ENCODE results near the gene MEGF9.
"Not testable (repeated sequence)": the region's sequence is repeated elsewhere in the genome, so short reads cannot be mapped to it uniquely, and the experiment has no call there.

Gene MEGF9

DNA sequence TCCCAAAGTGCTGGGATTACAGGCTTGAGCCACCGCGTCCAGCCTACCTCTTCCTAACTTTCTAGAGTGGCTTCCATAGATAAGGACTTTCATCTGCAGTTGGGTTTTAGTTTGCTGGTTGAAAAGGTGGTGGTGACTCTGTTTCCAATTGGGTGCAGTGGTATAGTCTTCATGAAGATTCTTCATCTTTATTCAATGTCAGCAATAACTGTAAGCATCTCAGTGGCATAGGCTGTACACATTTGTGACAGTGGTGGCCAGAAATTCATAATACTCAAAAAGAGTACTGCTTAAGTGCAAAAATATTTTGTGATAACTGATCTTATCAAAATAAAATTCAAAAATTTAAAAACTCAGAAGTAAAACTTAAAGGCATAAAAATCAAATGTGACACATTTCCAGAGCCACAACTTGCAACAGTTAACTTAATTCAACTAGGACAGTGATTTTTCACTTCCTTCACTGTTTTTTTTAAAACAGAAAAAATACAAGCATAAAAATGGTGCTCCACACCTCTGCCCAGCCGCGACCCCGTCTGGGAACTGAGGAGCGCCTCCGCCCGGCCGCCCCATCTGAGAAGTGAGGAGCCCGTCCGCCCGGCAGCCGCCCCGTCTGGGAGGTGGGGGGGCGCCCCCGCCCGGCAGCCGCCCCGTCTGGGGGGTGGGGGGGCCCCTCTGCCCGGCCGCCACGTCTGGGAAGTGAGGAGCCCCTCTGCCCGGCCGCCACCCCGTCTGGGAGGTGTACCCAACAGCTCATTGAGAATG is 77.9 kb downstream of the MEGF9 start:
- DNase-seq (ENCODE audit: low read depth) = no peak
- H3K4me3 ChIP-seq (ENCODE audit: low read length) = no peak overlapping the region
- H3K4me1 ChIP-seq (ENCODE audit: control insufficient read depth, insufficient read depth, low read length) = no peaks in the 10 kb centered on the region
- H3K9ac ChIP-seq (ENCODE audit: low read length) = no peak overlapping the region
- peaks cover 12% of the 10 kb centered on the region for H3K9me3 ChIP-seq (ENCODE audit: control insufficient read depth, low read length)
- H3K27me3 ChIP-seq (replicated peaks; ENCODE audit: control insufficient read depth, insufficient read depth, low read length) = no peaks in the 10 kb centered on the region
- H3K36me3 ChIP-seq (ENCODE audit: control insufficient read depth, insufficient read depth, low read length, severe bottlenecking) = peaks cover 10% of the 10 kb centered on the region

- peaks cover 10% of the 10 kb centered on the region for H3K36me3 ChIP-seq (ENCODE audit: control insufficient read depth, insufficient read depth, low read length, severe bottlenecking)
- H3K9ac ChIP-seq (ENCODE audit: low read length) = no peak overlapping the region
- no peaks in the 10 kb centered on the region for H3K4me1 ChIP-seq (ENCODE audit: control insufficient read depth, insufficient read depth, low read length)
- no peak for DNase-seq (ENCODE audit: low read depth)
- H3K4me3 ChIP-seq (ENCODE audit: low read length) = no peak overlapping the region
- peaks cover 12% of the 10 kb centered on the region for H3K9me3 ChIP-seq (ENCODE audit: control insufficient read depth, low read length)
- H3K27me3 ChIP-seq (replicated peaks; ENCODE audit: control insufficient read depth, insufficient read depth, low read length) = no peaks in the 10 kb centered on the region
Observed at GRCh38 chr9:120635011-120635410, 79.3 kb downstream of the MEGF9 start.

DNA sequence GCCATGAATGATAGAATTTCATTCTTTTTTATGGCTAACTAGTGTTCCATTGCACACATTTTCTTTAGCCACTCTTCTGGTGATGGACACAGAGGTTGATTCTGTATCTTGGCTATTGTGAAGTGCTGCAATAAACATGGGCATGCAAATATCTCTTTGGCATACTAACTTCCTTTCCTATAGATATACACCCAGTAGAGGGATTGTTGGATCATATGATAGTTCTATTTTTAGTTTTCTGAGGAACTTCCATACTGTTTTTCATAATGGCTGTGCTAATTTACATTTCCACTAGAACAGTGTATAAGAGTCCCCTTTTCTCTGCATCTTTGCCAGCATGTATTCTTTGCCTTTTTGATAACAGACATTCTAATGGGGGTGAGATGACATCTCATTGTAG is 83.9 kb downstream of the MEGF9 start:
- DNase-seq (ENCODE audit: low read depth) = no peak
- Histone ChIP-seq H3K9ac (ENCODE audit: low read length) (no peak overlapping the region), H3K36me3 (ENCODE audit: control insufficient read depth, insufficient read depth, low read length, severe bottlenecking) (peaks cover 4% of the 10 kb centered on the region), H3K9me3 (ENCODE audit: control insufficient read depth, low read length) (peaks cover 7% of the 10 kb centered on the region), H3K4me3 (ENCODE audit: low read length) (no peak overlapping the region), H3K27me3 (replicated peaks; ENCODE audit: control insufficient read depth, insufficient read depth, low read length) (no peaks in the 10 kb centered on the region), H3K4me1 (ENCODE audit: control insufficient read depth, insufficient read depth, low read length) (peaks cover under 1% of the 10 kb centered on the region)

- not testable (repeated sequence) for H3K9ac ChIP-seq (ENCODE audit: low read length); H3K4me1 ChIP-seq (ENCODE audit: control insufficient read depth, insufficient read depth, low read length); DNase-seq (ENCODE audit: low read depth); H3K36me3 ChIP-seq (ENCODE audit: control insufficient read depth, insufficient read depth, low read length, severe bottlenecking); H3K9me3 ChIP-seq (ENCODE audit: control insufficient read depth, low read length); H3K27me3 ChIP-seq (replicated peaks; ENCODE audit: control insufficient read depth, insufficient read depth, low read length); H3K4me3 ChIP-seq (ENCODE audit: low read length)
Observed at GRCh38 chr9:120628925-120629497, 85.3 kb downstream of the MEGF9 start.

DNA sequence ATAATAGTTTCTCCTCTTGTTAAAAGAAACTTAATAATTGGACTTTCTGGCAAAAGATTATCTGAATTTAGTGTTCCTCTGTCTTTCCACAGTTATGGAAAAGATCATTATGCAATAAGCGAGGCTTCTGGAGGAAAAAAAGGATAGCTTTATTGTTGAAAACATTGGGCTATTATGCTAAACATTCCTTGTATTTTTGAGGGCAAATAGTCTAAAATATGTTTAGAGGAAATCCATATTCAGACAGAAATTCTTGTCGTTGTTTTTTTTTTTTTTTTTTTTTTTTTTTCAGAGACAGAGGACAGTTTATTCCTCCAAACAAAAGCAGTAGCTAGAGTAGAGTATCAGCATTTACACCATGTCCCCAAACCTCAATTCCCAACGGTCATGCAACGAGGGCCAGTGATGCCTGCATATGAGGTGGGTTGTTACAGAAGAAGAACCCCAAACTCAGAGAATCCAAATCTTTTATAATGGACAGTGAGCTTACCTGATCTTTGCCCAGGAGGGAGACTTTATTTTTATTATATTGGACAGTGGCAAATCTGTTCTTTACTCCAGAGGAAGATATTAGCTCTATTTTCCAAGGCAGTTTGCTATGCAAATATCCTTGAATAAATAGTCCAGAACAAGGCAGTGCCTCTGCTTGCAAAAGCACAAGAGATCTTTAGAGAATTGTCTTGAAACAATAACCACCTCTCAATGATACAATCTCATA is 85.9 kb downstream of the MEGF9 start:
- H3K9ac ChIP-seq (ENCODE audit: low read length) = no peak overlapping the region
- no peaks in the 10 kb centered on the region for H3K9me3 ChIP-seq (ENCODE audit: control insufficient read depth, low read length)
- no peak for DNase-seq (ENCODE audit: low read depth)
- H3K27me3 ChIP-seq (replicated peaks; ENCODE audit: control insufficient read depth, insufficient read depth, low read length) = no peaks in the 10 kb centered on the region
- H3K36me3 ChIP-seq (ENCODE audit: control insufficient read depth, insufficient read depth, low read length, severe bottlenecking) = no peaks in the 10 kb centered on the region
- H3K4me3 ChIP-seq (ENCODE audit: low read length) = no peak overlapping the region
- H3K4me1 ChIP-seq (ENCODE audit: control insufficient read depth, insufficient read depth, low read length) = peaks cover 6% of the 10 kb centered on the region

DNA sequence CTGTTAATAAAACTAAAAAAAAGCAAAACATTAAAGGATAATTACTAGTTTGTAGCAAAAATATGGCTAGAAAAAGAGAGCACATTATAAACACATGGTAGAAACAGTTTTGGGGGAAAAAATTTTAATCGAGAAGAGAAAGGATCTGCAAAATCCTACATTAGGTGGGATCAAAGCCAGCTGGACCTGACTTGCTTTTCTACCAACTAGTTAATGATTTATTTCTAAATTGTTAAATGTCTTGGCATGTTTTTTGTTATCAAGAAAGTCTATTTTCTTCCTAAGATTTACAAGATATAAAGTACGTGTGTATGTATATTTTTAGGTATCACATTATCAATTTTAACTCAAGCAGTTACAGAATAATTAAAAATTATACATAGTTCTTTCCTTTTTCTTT is 87.2 kb downstream of the MEGF9 start:
- Histone ChIP-seq H3K4me3 (ENCODE audit: low read length) (no peak overlapping the region), H3K36me3 (ENCODE audit: control insufficient read depth, insufficient read depth, low read length, severe bottlenecking) (peaks cover 2% of the 10 kb centered on the region), H3K4me1 (ENCODE audit: control insufficient read depth, insufficient read depth, low read length) (peaks cover 6% of the 10 kb centered on the region), H3K9ac (ENCODE audit: low read length) (no peak overlapping the region), H3K27me3 (replicated peaks; ENCODE audit: control insufficient read depth, insufficient read depth, low read length) (no peaks in the 10 kb centered on the region), H3K9me3 (ENCODE audit: control insufficient read depth, low read length) (no peaks in the 10 kb centered on the region)
- no peak for DNase-seq (ENCODE audit: low read depth)

GRCh38 chr9:120626512-120626911 is 87.8 kb downstream of the MEGF9 start:
- H3K27me3 ChIP-seq (replicated peaks; ENCODE audit: control insufficient read depth, insufficient read depth, low read length) = no peaks in the 10 kb centered on the region
- DNase-seq (ENCODE audit: low read depth) = no peak
- H3K9ac ChIP-seq (ENCODE audit: low read length) = no peak overlapping the region
- no peaks in the 10 kb centered on the region for H3K9me3 ChIP-seq (ENCODE audit: control insufficient read depth, low read length)
- peaks cover 8% of the 10 kb centered on the region for H3K36me3 ChIP-seq (ENCODE audit: control insufficient read depth, insufficient read depth, low read length, severe bottlenecking)
- H3K4me1 ChIP-seq (ENCODE audit: control insufficient read depth, insufficient read depth, low read length) = peaks cover 6% of the 10 kb centered on the region
- no peak overlapping the region for H3K4me3 ChIP-seq (ENCODE audit: low read length)

- H3K9ac ChIP-seq (ENCODE audit: low read length) = no peak overlapping the region
- peaks cover 16% of the 10 kb centered on the region for H3K36me3 ChIP-seq (ENCODE audit: control insufficient read depth, insufficient read depth, low read length, severe bottlenecking)
- no peak for DNase-seq (ENCODE audit: low read depth)
- H3K4me3 ChIP-seq (ENCODE audit: low read length) = no peak overlapping the region
- H3K27me3 ChIP-seq (replicated peaks; ENCODE audit: control insufficient read depth, insufficient read depth, low read length) = no peaks in the 10 kb centered on the region
- H3K9me3 ChIP-seq (ENCODE audit: control insufficient read depth, low read length) = no peaks in the 10 kb centered on the region
- peaks cover 6% of the 10 kb centered on the region for H3K4me1 ChIP-seq (ENCODE audit: control insufficient read depth, insufficient read depth, low read length)
Observed at GRCh38 chr9:120625222-120625621, 89.0 kb downstream of the MEGF9 start.

- peaks cover 10% of the 10 kb centered on the region for H3K4me1 ChIP-seq (ENCODE audit: control insufficient read depth, insufficient read depth, low read length)
- no peak for DNase-seq (ENCODE audit: low read depth)
- no peaks in the 10 kb centered on the region for H3K9me3 ChIP-seq (ENCODE audit: control insufficient read depth, low read length)
Observed at GRCh38 chr9:120622790-120623189, 91.5 kb downstream of the MEGF9 start.

GRCh38 chr9:120621941-120622340 is 92.3 kb downstream of the MEGF9 start:
- DNase-seq (ENCODE audit: low read depth) = no peak
- Histone ChIP-seq H3K36me3 (ENCODE audit: control insufficient read depth, insufficient read depth, low read length, severe bottlenecking) (peaks cover 23% of the 10 kb centered on the region), H3K4me3 (ENCODE audit: low read length) (no peak overlapping the region), H3K4me1 (ENCODE audit: control insufficient read depth, insufficient read depth, low read length) (peaks cover 19% of the 10 kb centered on the region), H3K27me3 (replicated peaks; ENCODE audit: control insufficient read depth, insufficient read depth, low read length) (no peaks in the 10 kb centered on the region), H3K9me3 (ENCODE audit: control insufficient read depth, low read length) (no peaks in the 10 kb centered on the region), H3K9ac (ENCODE audit: low read length) (no peak overlapping the region)

More at GRCh38 chr9:120622790-120623189, 91.5 kb downstream of the MEGF9 start:
- H3K4me3 ChIP-seq (ENCODE audit: low read length) = no peak overlapping the region
- no peaks in the 10 kb centered on the region for H3K27me3 ChIP-seq (replicated peaks; ENCODE audit: control insufficient read depth, insufficient read depth, low read length)
- H3K9ac ChIP-seq (ENCODE audit: low read length) = no peak overlapping the region
- peaks cover 18% of the 10 kb centered on the region for H3K36me3 ChIP-seq (ENCODE audit: control insufficient read depth, insufficient read depth, low read length, severe bottlenecking)
